Type B pancreatic cell (in vitro differentiated cells): ENCODE measurements around the gene NT5C. TPM values are rescaled to one million over a fixed set of nuclear protein-coding genes. Genes with fewer than 3 reads are reported as not detected.

Source experiments
- DNase-seq: peaks from one replicate; pipeline ENCODE4 v3.0.0; 2021; ENCODE audit warnings: mixed read lengths; ENCODE audit not compliant: unreplicated experiment; ENCODE audit errors: extremely low spot score
- H3K27ac Mint-ChIP-seq: 2 replicates; pipeline ENCODE4 v1.8.0; 2021; ENCODE audit warnings: mild to moderate bottlenecking, mixed read lengths
- H3K27me3 Mint-ChIP-seq: 2 replicates; pipeline ENCODE4 v1.8.0; 2021; ENCODE audit warnings: mixed read lengths
- H3K36me3 Mint-ChIP-seq: 2 replicates; pipeline ENCODE4 v1.8.0; 2021; ENCODE audit warnings: mixed read lengths
- H3K4me1 Mint-ChIP-seq: one replicate; pipeline ENCODE4 v1.8.0; 2021; ENCODE audit warnings: mixed read lengths; ENCODE audit not compliant: unreplicated experiment
- H3K4me3 Mint-ChIP-seq: 2 replicates; pipeline ENCODE4 v1.8.0; 2021; ENCODE audit warnings: mild to moderate bottlenecking, mixed read lengths
- H3K9me3 Mint-ChIP-seq: 2 replicates; pipeline ENCODE4 v1.8.0; 2021; ENCODE audit warnings: mixed read lengths
- CTCF ChIP-seq: fragments of 200-600 bp; sonication (generic); conservative IDR thresholded peaks from 2 replicates; pipeline ENCODE4 v1.5.0; 2021; ENCODE audit warnings: antibody characterized with exemption, mild to moderate bottlenecking
- total RNA-seq: library from RNA; stranded (reverse); gene quantifications from 2 replicates; pipeline ENCODE4 v1.2.1, GENCODE V29; 2021; ENCODE audit warnings: low replicate concordance

NT5C gene
- total RNA-seq, 1 donor from 2014 or later = 40.7 TPM

GRCh38 chr17:75103601-75104554 lies 27.7 kb downstream of the NT5C start:
- TF ChIP-seq CTCF = no peak
- H3K36me3 Mint-ChIP-seq = peaks cover 12% of the 10 kb centered on the region

GRCh38 chr17:75102385-75102821 lies 29.1 kb downstream of the NT5C start:
- peaks cover 16% of the 10 kb centered on the region for H3K36me3 Mint-ChIP-seq
- TF ChIP-seq CTCF = no peak
- H3K27me3 Mint-ChIP-seq = no peaks in the 10 kb centered on the region
- H3K4me3 Mint-ChIP-seq = peak overlapping the region; percentile 44
- no peak for DNase-seq
- peak overlapping the region; percentile 81 for H3K27ac Mint-ChIP-seq
- peaks cover 12% of the 10 kb centered on the region for H3K4me1 Mint-ChIP-seq
- no peaks in the 10 kb centered on the region for H3K9me3 Mint-ChIP-seq

More at GRCh38 chr17:75103601-75104554, 27.7 kb downstream of the NT5C start:
- Mint-ChIP-seq H3K27ac (peak overlapping the region; percentile 48), H3K9me3 (no peaks in the 10 kb centered on the region), H3K4me3 (no peak overlapping the region), H3K27me3 (peaks cover 3% of the 10 kb centered on the region), H3K4me1 (peaks cover 15% of the 10 kb centered on the region)
- DNase-seq = no peak

- Mint-ChIP-seq H3K9me3 (no peaks in the 10 kb centered on the region), H3K27ac (no peak overlapping the region), H3K4me3 (no peak overlapping the region), H3K36me3 (peaks cover 14% of the 10 kb centered on the region), H3K4me1 (peaks cover 7% of the 10 kb centered on the region), H3K27me3 (no peaks in the 10 kb centered on the region)
- DNase-seq = no peak
- no peak for TF ChIP-seq CTCF
Measured at GRCh38 chr17:75099881-75100595, 31.5 kb downstream of the NT5C start.

- Mint-ChIP-seq H3K9me3 (no peaks in the 10 kb centered on the region), H3K4me3 (no peak overlapping the region), H3K27me3 (no peaks in the 10 kb centered on the region), H3K27ac (peak overlapping the region; percentile 95), H3K36me3 (peaks cover 14% of the 10 kb centered on the region), H3K4me1 (peaks cover 7% of the 10 kb centered on the region)
- TF ChIP-seq CTCF = no peak
- no peak for DNase-seq
Measured at GRCh38 chr17:75098861-75099260, 32.7 kb downstream of the NT5C start.

GRCh38 chr17:75097865-75098264 lies 33.7 kb downstream of the NT5C start:
- Mint-ChIP-seq H3K27me3 (no peaks in the 10 kb centered on the region), H3K9me3 (no peaks in the 10 kb centered on the region), H3K36me3 (peaks cover 14% of the 10 kb centered on the region), H3K4me1 (peaks cover 7% of the 10 kb centered on the region), H3K27ac (peak overlapping the region; percentile 92), H3K4me3 (no peak overlapping the region)
- no peak for DNase-seq
- TF ChIP-seq CTCF = no peak
